K562 (cell line): ENCODE results near the gene MARCHF9. TPM values are rescaled to one million over a fixed set of nuclear protein-coding genes. Genes with fewer than 3 reads are reported as not detected.

Source experiments
- CREBBP ChIP-seq: IDR thresholded peaks from one replicate; pipeline ENCODE4 v1.6.1; 2012; ENCODE audit warnings: low read depth, mild to moderate bottlenecking, control low read depth, inconsistent platforms, low read length
- CTCF ChIP-seq, 3 experiments: IDR thresholded peaks in 2 of 3; conservative IDR thresholded peaks in 1 of 3; 2 replicates each; pipeline ENCODE4 v1.5.1; 2011 to 2012; ENCODE audit warnings: low read length in 3 of 3, mild to moderate bottlenecking in 3 of 3, control low read depth in 2 of 3, improper control_type of control experiment in 1 of 3, inconsistent platforms in 1 of 3, low read depth in 1 of 3, mixed read lengths in 1 of 3, moderate library complexity in 1 of 3; ENCODE audit not compliant: insufficient read depth in 2 of 3
- ELF1 ChIP-seq: fragments of 200-800 bp; sonication (Bioruptor generic); IDR thresholded peaks from 2 replicates; pipeline ENCODE4 v1.6.1; 2016; ENCODE audit warnings: missing genetic modification characterization, missing compliant biosample characterization
- ELF4 ChIP-seq: fragments of 450-650 bp; formaldehyde crosslinking; IDR thresholded peaks from 2 replicates; pipeline ENCODE4 v1.4.0; 2022; ENCODE audit warnings: missing genetic modification characterization
- ILK ChIP-seq: fragments of 450-650 bp; IDR thresholded peaks from 2 replicates; pipeline ENCODE4 v1.6.1; 2016; ENCODE audit warnings: missing genetic modification characterization, low read depth, mild to moderate bottlenecking, missing compliant biosample characterization, moderate library complexity, borderline replicate concordance
- MEIS2 ChIP-seq: fragments of 450-650 bp; IDR thresholded peaks from 2 replicates; pipeline ENCODE4 v1.6.1; 2014; ENCODE audit warnings: mild to moderate bottlenecking; ENCODE audit not compliant: partially characterized antibody
- PATZ1 ChIP-seq: fragments of 250-450 bp; sonication (Bioruptor Pico); IDR thresholded peaks from 2 replicates; pipeline ENCODE4 v1.5.0; 2020; ENCODE audit warnings: mild to moderate bottlenecking, borderline replicate concordance
- RB1 ChIP-seq: fragments of 450-650 bp; IDR thresholded peaks from 2 replicates; pipeline ENCODE4 v1.6.1; 2017; ENCODE audit warnings: low read depth, mild to moderate bottlenecking
- STAG1 ChIP-seq: sonication (generic); formaldehyde crosslinking; IDR thresholded peaks from 2 replicates; pipeline ENCODE4 v1.5.0; 2020; ENCODE audit warnings: missing genetic modification reagents, borderline replicate concordance
- ZBTB7A ChIP-seq: IDR thresholded peaks from 2 replicates; pipeline ENCODE4 v1.6.1; 2011; ENCODE audit warnings: low read depth, mild to moderate bottlenecking, low read length, moderate library complexity, borderline replicate concordance; ENCODE audit not compliant: control insufficient read depth
- ZNF24 ChIP-seq: fragments of 450-650 bp; IDR thresholded peaks from 2 replicates; pipeline ENCODE4 v1.6.1; 2016
- ZNF431 ChIP-seq: sonication (generic); formaldehyde crosslinking; IDR thresholded peaks from 2 replicates; pipeline ENCODE4 v1.8.0; 2022; ENCODE audit warnings: mild to moderate bottlenecking, missing genetic modification reagents
- ZNF518B ChIP-seq: fragments of 250-450 bp; sonication (Bioruptor Pico); IDR thresholded peaks from 2 replicates; pipeline ENCODE4 v1.5.0; 2021; ENCODE audit warnings: mild to moderate bottlenecking, moderate library complexity
- polyA plus RNA-seq, 8 experiments: library from polyadenylated mRNA; depleted of rRNA in 4 of 8; stranded (reverse) in 5 of 8; unstranded in 3 of 8; fragments of >200 nt; fragmentation: Nextera tagmentation in 2 of 8; fragmentation: Illumina TruSeq in 1 of 8; extraction: Ambion mirVana in 2 of 8; extraction: Trizol in 1 of 8; gene quantifications; 2 replicates each; pipeline versions ENCODE4 v1.2.1 to v1.2.3, GENCODE V29; 2011 to 2014; ENCODE audit warnings: inconsistent platforms in 1 of 8, missing spikeins in 1 of 8
- total RNA-seq, 7 experiments: library from RNA; depleted of rRNA in 6 of 7; stranded (reverse); fragments of >200 nt in 6 of 7; fragmentation: Illumina TruSeq in 2 of 7; extraction: Trizol in 2 of 7; gene quantifications; 2 replicates each; pipeline versions ENCODE4 v1.2.1 to v1.2.3, GENCODE V29; 2011 to 2021; ENCODE audit warnings: low replicate concordance in 1 of 7
- TF ChIP-seq, protein P1 (sequence below), 3 experiments: fragments of 200-800 bp in 1 of 3; sonication (Bioruptor generic) in 1 of 3; sonication (generic) in 1 of 3; formaldehyde crosslinking in 1 of 3; IDR thresholded peaks; 2 replicates each; pipeline versions ENCODE4 v1.6.1 to v1.8.0; 2016 to 2022; ENCODE audit warnings: mild to moderate bottlenecking in 2 of 3, missing compliant biosample characterization in 2 of 3, missing genetic modification characterization in 2 of 3, missing genetic modification reagents in 1 of 3
- TF ChIP-seq, protein P2 (sequence below): fragments of 250-450 bp; sonication (Bioruptor Pico); IDR thresholded peaks from 2 replicates; pipeline ENCODE4 v1.8.0; 2021; ENCODE audit warnings: moderate library complexity, mild to moderate bottlenecking, inconsistent platforms

Gene MARCHF9
- total and polyA plus RNA-seq, 9 of the 15 experiments (the other 6 are each of a cell fraction or from before 2014, with no cell fraction given), result 0.80 to 12.4 (median 6.2) TPM

DNA sequence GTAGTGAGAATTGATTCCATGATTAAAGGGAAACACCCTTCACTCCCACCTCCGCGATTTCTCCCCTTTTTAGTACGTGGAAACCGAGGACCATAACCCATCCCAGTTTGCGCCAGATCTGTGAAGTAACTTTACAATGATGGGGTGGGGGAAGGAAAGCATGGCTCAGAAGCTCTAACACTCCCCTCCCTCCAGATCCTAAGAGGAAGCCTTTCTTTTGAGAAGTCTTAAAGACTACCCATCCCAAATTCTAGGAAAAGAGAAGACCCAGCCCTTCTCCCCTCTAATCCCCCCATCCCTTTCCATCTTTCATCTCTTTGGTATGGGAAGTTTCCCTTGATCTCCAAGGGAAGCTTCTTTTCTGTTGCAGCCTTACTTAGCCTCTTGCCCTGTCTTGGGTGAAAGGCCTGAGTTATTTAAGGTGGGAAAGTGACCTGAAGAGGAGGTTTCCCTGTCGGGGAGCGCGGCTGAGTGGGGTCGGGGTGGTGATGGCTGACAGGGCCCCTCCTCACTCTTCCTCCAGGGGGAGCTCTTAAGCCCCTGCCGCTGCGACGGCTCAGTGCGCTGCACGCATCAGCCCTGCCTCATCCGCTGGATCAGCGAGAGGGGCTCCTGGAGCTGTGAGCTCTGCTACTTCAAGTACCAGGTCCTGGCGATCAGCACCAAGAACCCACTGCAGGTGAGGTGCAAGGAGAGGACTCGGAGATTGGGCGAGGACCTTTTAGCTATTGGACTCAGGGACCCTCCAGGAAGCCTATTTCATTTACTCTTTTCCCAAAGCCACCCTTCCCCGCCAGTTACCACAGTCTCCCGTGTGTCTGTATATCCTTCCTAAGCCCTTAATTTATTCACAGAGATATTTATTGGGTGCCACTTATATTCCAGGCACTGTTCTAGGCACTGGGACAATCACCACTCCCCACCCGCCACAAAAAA, 1.8 kb downstream of the MARCHF9 start (continued):
- TF ChIP-seq PATZ1 (CRISPR knock-in tag), result no peak
- TF ChIP-seq ZNF431, result no peak
- TF ChIP-seq CTCF (IDR thresholded peaks at IDR 0.05 in 2 of 3, conservative IDR thresholded peaks at IDR 0.05 in 1 of 3; ENCODE audit: insufficient read depth in 2 of 3, low read depth in 1 of 3, low read length in 3 of 3), result peak; percentile 81 to 93 (median 87)
- TF ChIP-seq ELF1 (tag), result no peak
- TF ChIP-seq RB1, result peak; percentile 34; the same call in 1 of the 2 replicates
- TF ChIP-seq, protein P1, sequence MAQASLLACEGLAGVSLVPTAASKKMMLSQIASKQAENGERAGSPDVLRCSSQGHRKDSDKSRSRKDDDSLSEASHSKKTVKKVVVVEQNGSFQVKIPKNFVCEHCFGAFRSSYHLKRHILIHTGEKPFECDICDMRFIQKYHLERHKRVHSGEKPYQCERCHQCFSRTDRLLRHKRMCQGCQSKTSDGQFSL (CRISPR knock-in tag; IDR thresholded peaks at IDR 0.05), result no peak
- TF ChIP-seq, protein P1 (tag; IDR thresholded peaks at IDR 0.05), result no peak
- no peak for TF ChIP-seq ILK (tag)
- peak; percentile 20; the same call in 1 of the 2 replicates for TF ChIP-seq STAG1 (CRISPR knock-in tag)
- TF ChIP-seq MEIS2, result peak; percentile 38
- TF ChIP-seq ELF4 (CRISPR knock-in tag), result no peak
- TF ChIP-seq CREBBP, result no peak
- no peak for TF ChIP-seq ZNF24
- peak; percentile 89 for TF ChIP-seq ZBTB7A
- no peak for TF ChIP-seq ZNF518B (CRISPR knock-in tag)
- TF ChIP-seq, protein P2, sequence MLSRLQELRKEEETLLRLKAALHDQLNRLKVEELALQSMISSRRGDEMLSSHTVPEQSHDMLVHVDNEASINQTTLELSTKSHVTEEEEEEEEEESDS, result no peak
